ENCODE measurements around the gene TTLL5. TPM values are rescaled to one million over a fixed set of nuclear protein-coding genes. Genes with fewer than 3 reads are reported as not detected.

Gene TTLL5
- total and polyA plus RNA-seq, 7 donors = 4.6 to 17.2 (median 9.1) TPM

- no peaks in the 10 kb centered on the region for H3K27me3 ChIP-seq (ENCODE audit: insufficient read depth in 3 of 3, low read length in 2 of 3)
- no peak for TF ChIP-seq CTCF (IDR thresholded peaks at IDR 0.05)
- 84 to 85% (median 84%) methylated on average over 9 of the region's 9 CpGs for WGBS, 3 donors
- no peaks in the 10 kb centered on the region for H3K9me3 ChIP-seq
- H3K36me3 ChIP-seq (ENCODE audit: insufficient read depth in 1 of 2, low read depth in 1 of 2) = peaks cover 0 to 7% of the 10 kb centered on the region in 2 donors
- H3K4me1 ChIP-seq = peaks cover 23% of the 10 kb centered on the region
- ATAC-seq (no peak), DNase-seq (no peak)
- H3K27ac ChIP-seq = no peak overlapping the region
- intact Hi-C loops (cut with DNase I) = no loop called here
- H3K4me3 ChIP-seq = no peak overlapping the region
Measured at GRCh38 chr14:75769047-75769685, 108.1 kb downstream of the TTLL5 start.

- TF ChIP-seq CTCF (IDR thresholded peaks at IDR 0.05) = no peak
- no peak for DNase-seq
- Histone ChIP-seq H3K36me3 (ENCODE audit: insufficient read depth in 1 of 2, low read depth in 1 of 2) (peaks cover 0 to 15% of the 10 kb centered on the region in 2 donors), H3K27me3 (ENCODE audit: insufficient read depth in 3 of 3, low read length in 2 of 3) (no peaks in the 10 kb centered on the region), H3K4me3 (no peak overlapping the region), H3K4me1 (peaks cover 23% of the 10 kb centered on the region), H3K27ac (no peak overlapping the region), H3K9me3 (no peaks in the 10 kb centered on the region)
- WGBS, 3 donors = 80 to 86% (median 81%) methylated on average over 2 of the region's 2 CpGs
- no peak for ATAC-seq
- intact Hi-C loops (cut with DNase I) = no loop called here
Measured at GRCh38 chr14:75770635-75771034, 109.6 kb downstream of the TTLL5 start.

GRCh38 chr14:75771595-75771994 lies 110.5 kb downstream of the TTLL5 start:
- no peak for DNase-seq
- ATAC-seq = no peak
- Histone ChIP-seq H3K27ac (no peak overlapping the region), H3K36me3 (ENCODE audit: insufficient read depth in 1 of 2, low read depth in 1 of 2) (peaks cover 0 to 24% of the 10 kb centered on the region in 2 donors), H3K4me3 (no peak overlapping the region), H3K27me3 (ENCODE audit: insufficient read depth in 3 of 3, low read length in 2 of 3) (no peaks in the 10 kb centered on the region), H3K9me3 (no peaks in the 10 kb centered on the region), H3K4me1 (peaks cover 23% of the 10 kb centered on the region)
- TF ChIP-seq CTCF (IDR thresholded peaks at IDR 0.05) = no peak
- 76 to 89% (median 79%) methylated on average over 6 of the region's 6 CpGs for WGBS, 3 donors
- intact Hi-C loops (cut with DNase I) = no loop called here

GRCh38 chr14:75773046-75773445 lies 112.0 kb downstream of the TTLL5 start:
- Histone ChIP-seq H3K36me3 (ENCODE audit: insufficient read depth in 1 of 2, low read depth in 1 of 2) (peaks cover 0 to 32% of the 10 kb centered on the region in 2 donors), H3K27ac (no peak overlapping the region), H3K27me3 (ENCODE audit: insufficient read depth in 3 of 3, low read length in 2 of 3) (no peaks in the 10 kb centered on the region), H3K4me1 (peaks cover 12% of the 10 kb centered on the region), H3K9me3 (no peaks in the 10 kb centered on the region), H3K4me3 (no peak overlapping the region)
- intact Hi-C loops (cut with DNase I) = no loop called here
- DNase-seq (no peak), ATAC-seq (no peak)
- no peak for TF ChIP-seq CTCF (IDR thresholded peaks at IDR 0.05)

GRCh38 chr14:75781096-75781495 lies 120.0 kb downstream of the TTLL5 start:
- no peak for DNase-seq
- no peak for ATAC-seq
- H3K9me3 ChIP-seq = no peaks in the 10 kb centered on the region
- intact Hi-C loops (cut with DNase I) = no loop called here
- no peak overlapping the region for H3K27ac ChIP-seq
- peaks cover 16% of the 10 kb centered on the region for H3K4me1 ChIP-seq
- no peak overlapping the region for H3K4me3 ChIP-seq
- WGBS, 3 donors = 94 to 96% (median 96%) methylated on average over 7 of the region's 7 CpGs
- TF ChIP-seq CTCF (IDR thresholded peaks at IDR 0.05) = no peak
- peaks cover 0 to 21% of the 10 kb centered on the region in 2 donors for H3K36me3 ChIP-seq (ENCODE audit: insufficient read depth in 1 of 2, low read depth in 1 of 2)
- H3K27me3 ChIP-seq (ENCODE audit: insufficient read depth in 3 of 3, low read length in 2 of 3) = no peaks in the 10 kb centered on the region
